NAMALWA (cell line): ENCODE results near the gene RPS21.
"Not testable (repeated sequence)": the region's sequence is repeated elsewhere in the genome, so short reads cannot be mapped to it uniquely, and the experiment has no call there.

Source experiments
- DNase-seq: peaks from one replicate; pipeline ENCODE4 v3.0.0-alpha.2; 2015; ENCODE audit warnings: low spot score

The RPS21 gene

DNA sequence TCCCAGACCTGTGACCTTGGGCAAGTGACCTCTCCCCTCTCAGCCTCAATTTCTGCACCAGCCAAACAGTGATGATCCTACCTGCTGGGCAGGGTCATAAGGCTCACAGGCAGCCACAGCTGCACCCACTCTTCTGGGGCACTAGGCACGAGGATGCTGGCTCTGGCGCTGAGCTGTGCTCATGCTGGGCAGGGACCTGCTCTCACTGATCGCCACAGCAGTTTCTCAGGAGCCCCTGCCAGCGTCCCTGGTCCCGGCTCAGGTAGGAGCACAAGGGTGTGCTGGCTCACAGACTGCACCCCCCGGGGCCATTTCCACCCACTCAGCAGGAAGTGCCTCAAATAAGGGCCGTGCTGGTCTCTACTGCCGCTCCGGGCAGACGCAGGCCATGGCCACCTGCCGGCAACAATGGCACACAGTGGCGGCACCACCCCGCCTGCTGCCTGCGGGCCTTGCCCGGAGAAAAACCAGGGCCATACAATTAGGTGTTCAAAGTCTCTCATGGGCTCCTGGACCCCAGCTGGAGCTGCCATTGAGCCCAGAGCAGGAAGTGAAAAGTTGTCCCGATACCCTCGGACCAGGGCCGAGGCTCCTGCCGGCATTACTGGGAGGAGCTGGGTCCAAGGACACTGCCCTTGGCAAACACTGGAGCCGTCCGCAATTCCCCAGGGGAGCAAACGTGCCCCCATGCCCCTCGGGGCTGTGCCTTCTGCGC lies 24.7 kb downstream of the RPS21 start:
- no peak for DNase-seq

DNA sequence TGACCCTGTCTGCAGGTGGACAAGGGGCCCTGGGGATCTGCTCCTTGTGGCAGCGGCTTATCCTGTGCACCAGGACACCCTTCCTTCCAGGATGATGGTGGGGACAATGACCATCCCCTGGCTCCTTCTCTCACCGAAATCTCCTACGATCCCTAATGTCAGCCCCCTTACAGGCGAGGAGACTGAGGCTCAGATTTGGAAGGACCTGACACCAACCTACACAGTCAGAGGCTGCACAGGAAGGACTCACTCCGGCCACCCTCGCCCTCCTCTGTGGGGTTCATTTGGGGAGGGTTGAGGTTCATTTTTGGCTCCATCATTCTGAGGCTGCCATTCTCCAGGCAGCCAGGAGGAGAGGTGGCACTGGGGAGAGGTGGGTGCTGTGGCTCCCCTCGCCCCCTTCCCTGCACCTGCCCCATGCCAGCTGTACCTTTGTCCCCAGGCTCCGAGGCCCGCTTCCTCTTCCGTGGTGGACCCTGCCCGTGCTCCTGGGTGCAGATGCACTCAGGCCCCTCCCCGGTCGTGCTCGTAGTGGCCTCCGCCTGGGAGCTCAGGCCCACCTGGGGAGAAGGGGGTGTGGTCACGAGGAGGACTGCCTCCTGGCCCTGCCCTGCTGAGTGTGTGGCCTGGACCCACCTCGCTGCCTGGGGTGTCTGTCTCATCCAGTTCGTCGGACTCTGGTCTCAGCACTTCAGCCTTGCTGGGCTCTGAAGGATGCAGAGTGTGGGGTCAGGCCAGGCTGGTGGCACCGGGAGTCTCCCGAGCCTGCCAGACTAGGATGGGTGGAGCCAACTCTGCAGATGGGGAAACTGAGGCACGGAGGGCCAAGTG lies 25.5 kb downstream of the RPS21 start:
- DNase-seq = no peak

DNA sequence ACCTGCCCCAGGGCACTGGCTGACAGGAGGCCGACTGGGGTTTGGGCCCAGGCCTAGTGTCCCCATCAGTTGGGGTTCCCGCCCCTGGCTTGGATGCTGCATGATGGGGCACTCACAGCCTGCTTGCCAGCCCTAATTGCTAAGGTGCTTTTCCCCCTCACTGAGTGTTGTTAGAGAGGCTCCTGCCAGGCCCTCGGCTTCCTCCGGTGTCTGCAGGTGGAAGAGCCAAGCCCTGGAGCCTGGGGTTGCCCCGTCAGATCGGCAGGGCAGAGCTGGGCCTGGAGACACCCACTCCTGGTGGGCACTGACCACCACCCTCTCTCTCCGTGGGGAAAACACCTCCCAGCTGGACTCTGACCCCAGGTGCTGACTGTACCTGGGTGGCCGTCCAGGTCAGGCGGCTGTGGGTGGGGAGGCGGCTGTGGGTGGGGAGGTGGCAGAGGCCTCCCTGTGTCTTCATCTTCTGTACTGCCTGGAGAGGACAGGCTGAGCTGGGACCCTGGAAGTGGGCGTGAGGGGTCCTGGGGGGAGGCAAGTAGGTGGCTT lies 26.2 kb downstream of the RPS21 start:
- DNase-seq = no peak

DNA sequence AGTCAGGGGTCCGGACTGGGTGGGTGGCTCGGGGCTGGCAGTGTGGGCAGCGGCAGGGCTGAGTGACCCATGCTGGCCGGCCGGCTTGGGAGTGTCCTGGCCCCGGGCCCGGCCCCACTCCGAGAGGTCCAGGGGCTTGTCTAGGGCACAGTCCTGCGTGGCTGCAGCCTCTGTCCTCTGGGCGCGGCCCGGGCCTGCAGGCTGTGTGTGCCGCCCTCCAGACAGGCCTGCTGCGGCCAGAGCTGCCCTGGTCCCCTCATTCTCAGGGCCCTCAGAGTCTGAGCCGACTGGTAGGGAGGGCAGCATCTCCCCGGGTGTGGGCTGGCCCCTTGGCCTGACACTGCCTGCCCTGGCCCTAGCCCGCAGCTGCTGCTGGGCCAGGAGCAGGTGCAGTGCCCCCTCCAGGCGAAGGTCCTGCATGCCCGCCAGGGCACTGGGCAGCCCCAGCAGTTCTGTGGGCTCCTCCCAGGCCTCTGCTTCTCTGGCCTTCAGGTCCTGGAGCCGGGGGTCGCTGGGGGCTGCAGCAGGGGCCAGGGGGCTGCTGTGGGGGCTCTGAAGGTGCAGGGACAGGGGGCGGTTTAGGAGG lies 27.1 kb downstream of the RPS21 start:
- DNase-seq = no peak

GRCh38 chr20:62415354-62416111 lies 28.6 kb downstream of the RPS21 start:
- no peak for DNase-seq

DNA sequence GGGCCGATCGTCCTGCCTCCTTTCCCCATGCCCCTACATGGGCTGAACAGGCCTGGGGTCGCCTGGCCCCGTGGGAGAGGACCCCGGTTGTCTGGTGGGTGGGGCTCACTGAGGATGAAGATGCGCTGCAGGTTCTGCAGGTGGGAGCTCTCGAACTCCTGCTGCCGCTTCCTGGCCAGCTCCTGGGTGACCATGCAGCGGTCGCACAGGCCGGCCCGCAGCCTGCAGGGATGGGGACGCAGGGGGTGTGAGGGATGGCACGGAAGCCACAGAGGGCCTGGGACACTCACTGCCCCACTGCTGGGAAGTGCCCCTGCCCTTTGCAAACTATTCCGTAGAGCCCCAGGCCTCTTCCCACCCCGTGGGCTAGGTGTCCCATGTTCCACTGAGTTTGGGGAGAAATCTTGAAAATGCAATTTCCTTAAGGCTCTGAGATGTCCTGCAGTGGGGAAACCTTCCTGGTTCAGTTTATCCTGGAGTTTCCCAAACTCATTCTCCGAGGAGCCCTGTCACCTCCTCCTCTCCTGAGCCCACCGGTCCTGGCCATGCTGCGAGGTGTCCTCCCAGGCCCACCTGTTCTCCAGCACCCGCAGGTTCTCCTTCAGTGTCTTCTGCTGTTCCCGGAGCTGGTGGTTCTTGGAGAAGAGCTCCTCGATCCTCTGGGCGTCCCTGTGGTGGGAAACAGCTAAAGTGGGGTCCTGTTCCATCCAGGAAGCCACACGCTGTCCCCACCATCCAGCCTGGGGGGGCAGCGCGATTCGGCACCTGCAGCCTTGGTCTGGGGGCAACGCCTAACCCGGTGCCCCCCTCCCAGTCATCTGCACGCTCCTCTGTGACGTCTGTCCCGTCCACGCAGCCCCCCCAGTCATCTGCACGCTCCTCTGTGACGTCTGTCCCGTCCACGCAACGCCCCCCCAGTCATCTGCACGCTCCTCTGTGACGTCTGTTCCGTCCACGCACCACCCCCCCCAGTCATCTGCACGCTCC lies 30.0 kb downstream of the RPS21 start:
- no peak for DNase-seq

GRCh38 chr20:62417981-62418708 lies 31.2 kb downstream of the RPS21 start:
- no peak for DNase-seq

GRCh38 chr20:62418709-62419487 lies 32.0 kb downstream of the RPS21 start:
- no peak for DNase-seq

- no peak for DNase-seq
Observed at GRCh38 chr20:62419759-62420158, 32.9 kb downstream of the RPS21 start.

DNA sequence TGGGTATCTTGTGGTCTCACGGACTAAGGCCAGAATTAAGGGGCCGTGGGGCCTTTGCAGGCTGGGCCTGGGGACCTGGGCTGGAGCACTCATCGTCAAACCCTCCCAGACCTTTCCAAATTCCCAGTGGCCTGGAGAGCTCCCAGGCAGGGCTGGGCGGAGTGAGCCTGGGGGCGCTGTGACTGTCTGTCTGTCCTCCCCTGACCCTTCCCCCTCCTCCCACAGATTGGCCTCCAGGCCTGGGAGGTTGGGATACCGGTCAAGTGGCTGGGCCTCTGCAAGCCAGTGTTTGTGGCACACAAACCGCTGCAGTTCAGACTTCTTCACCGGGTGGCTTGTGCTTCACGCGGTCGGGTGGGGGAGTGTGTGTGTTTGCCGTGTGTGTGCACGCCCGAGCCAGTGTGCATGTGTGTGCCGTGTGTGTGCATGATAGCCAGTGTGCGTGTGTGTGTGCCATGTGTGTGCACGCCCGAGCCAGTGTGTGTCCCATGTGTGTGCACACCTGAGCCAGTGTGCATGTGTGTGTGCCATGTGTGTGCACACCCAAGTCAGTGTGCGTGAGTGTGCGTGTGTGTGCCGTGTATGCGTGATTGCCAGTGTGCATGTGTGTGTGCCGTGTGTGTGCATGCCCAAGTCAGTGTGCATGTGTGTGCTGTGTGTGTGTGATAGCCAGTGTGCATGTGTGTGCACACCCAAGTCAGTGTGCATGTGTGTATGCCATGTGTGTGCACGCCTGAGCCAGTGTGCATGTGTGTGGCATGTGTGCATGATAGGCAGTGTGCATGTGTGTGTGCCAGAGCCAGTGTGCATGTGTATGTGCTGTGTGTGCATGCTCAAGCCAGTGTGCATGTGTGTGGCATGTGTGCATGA lies 34.2 kb downstream of the RPS21 start:
- no peak for DNase-seq

DNA sequence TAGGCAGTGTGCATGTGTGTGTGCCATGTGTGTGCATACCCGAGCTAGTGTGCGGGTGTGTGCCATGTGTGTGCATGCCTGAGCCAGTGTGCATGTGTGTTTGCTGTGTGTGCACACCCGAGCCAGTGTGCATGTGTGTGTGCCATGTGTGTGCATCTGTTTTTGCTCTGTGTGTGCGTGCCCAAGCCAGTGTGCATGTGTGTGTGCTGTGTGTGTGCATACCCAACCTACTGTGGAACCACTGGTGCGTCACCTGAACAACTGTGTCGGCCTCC lies 34.8 kb downstream of the RPS21 start:
- no peak for DNase-seq

- DNase-seq = no peak
Observed at GRCh38 chr20:62422636-62423325, 35.9 kb downstream of the RPS21 start.

- no peak for DNase-seq
Observed at GRCh38 chr20:62423326-62423706, 36.4 kb downstream of the RPS21 start.

GRCh38 chr20:62424249-62425107 lies 37.6 kb downstream of the RPS21 start:
- no peak for DNase-seq

DNA sequence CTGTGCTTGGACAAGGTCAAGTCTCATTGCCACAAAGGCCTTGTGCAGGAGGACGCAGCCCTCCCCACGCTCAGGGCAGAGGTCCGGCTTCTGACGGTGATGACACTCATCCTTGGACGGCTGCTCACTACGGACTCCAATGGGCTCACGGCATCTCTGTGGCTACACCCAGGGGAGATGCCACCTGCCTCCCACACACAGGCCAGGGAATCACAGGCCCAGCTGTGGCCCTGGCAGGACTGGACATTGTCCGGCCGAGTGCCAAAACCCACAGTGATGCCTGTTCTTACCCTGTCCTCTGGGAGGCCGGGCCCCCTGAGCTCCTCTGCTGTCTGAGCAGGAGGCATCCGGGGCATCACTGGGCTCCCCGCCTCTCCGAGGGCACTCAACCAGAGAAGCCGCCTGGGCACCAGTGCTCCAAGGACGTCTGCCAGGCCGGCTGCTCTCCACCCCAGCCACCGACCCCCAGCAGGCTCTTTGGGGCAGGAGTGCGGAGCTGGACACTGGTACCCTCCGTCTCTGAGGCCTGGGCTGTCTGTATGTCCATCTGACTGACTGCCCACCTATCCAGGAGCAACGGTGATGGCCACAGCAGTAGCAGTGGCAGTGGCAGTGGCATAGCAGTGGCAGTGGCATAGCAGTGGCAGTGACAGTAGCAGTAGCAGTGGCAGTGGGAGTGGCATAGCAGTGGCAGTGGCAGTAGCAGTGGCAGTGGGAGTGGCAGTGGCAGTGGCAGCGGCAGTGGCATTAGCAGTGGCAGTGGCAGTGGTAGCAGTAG lies 38.6 kb downstream of the RPS21 start:
- DNase-seq = no peak

GRCh38 chr20:62426059-62426348 lies 39.1 kb downstream of the RPS21 start:
- not testable (repeated sequence) for DNase-seq
